ENCODE data around the gene IFT122. TPM values are rescaled to one million over a fixed set of nuclear protein-coding genes. Genes with fewer than 3 reads are reported as not detected.

Gene IFT122
- total RNA-seq, 1 experiment from 2014 or later, result 35.5 TPM

- BruUV-seq (replicated peaks), result no TSS peak
- intact Hi-C loops (cut with micrococcal nuclease; ENCODE audit: unreplicated experiment), result no loop called here
- H3K9me3 Mint-ChIP-seq (ENCODE audit: low read depth, unreplicated experiment), result no peaks in the 10 kb centered on the region
- no peak for TF ChIP-seq CTCF (IDR thresholded peaks at IDR 0.05; ENCODE audit: unreplicated experiment)
- H3K4me3 Mint-ChIP-seq (ENCODE audit: low read depth, unreplicated experiment), result no peak overlapping the region
- H3K4me1 Mint-ChIP-seq (ENCODE audit: low read depth, unreplicated experiment), result no peaks in the 10 kb centered on the region
- H3K36me3 Mint-ChIP-seq (ENCODE audit: insufficient read depth, unreplicated experiment), result no peaks in the 10 kb centered on the region
- no peaks in the 10 kb centered on the region for H3K27me3 Mint-ChIP-seq (ENCODE audit: unreplicated experiment)
- CTCF ChIA-PET, result interaction anchor here (0.9 kb wide), 1 partner anchor 294 kb away, joined by 5 read pairs; no protein-coding TSS in a partner anchor
- H3K27ac Mint-ChIP-seq (ENCODE audit: unreplicated experiment), result no peak overlapping the region
- no peak for DNase-seq
Observed at GRCh38 chr3:129461461-129462146, 21.6 kb downstream of the IFT122 start.

GRCh38 chr3:129462361-129462968 is 22.4 kb downstream of the IFT122 start:
- no peak overlapping the region for H3K27ac Mint-ChIP-seq (ENCODE audit: unreplicated experiment)
- no peaks in the 10 kb centered on the region for H3K9me3 Mint-ChIP-seq (ENCODE audit: low read depth, unreplicated experiment)
- H3K4me1 Mint-ChIP-seq (ENCODE audit: low read depth, unreplicated experiment), result no peaks in the 10 kb centered on the region
- H3K36me3 Mint-ChIP-seq (ENCODE audit: insufficient read depth, unreplicated experiment), result no peaks in the 10 kb centered on the region
- TF ChIP-seq CTCF (IDR thresholded peaks at IDR 0.05; ENCODE audit: unreplicated experiment), result no peak
- CTCF ChIA-PET, result interaction anchor here (0.9 kb wide), 1 partner anchor 294 kb away, joined by 5 read pairs; no protein-coding TSS in a partner anchor
- no peaks in the 10 kb centered on the region for H3K27me3 Mint-ChIP-seq (ENCODE audit: unreplicated experiment)
- no peak for DNase-seq
- no peak overlapping the region for H3K4me3 Mint-ChIP-seq (ENCODE audit: low read depth, unreplicated experiment)
- no TSS peak for BruUV-seq (replicated peaks)
- intact Hi-C loops (cut with micrococcal nuclease; ENCODE audit: unreplicated experiment), result no loop called here

- no TSS peak for BruUV-seq (replicated peaks)
- no peaks in the 10 kb centered on the region for H3K36me3 Mint-ChIP-seq (ENCODE audit: insufficient read depth, unreplicated experiment)
- no peaks in the 10 kb centered on the region for H3K9me3 Mint-ChIP-seq (ENCODE audit: low read depth, unreplicated experiment)
- CTCF ChIA-PET, result no interaction called here
- DNase-seq, result no peak
- no peak overlapping the region for H3K4me3 Mint-ChIP-seq (ENCODE audit: low read depth, unreplicated experiment)
- no peak overlapping the region for H3K27ac Mint-ChIP-seq (ENCODE audit: unreplicated experiment)
- no peak for TF ChIP-seq CTCF (IDR thresholded peaks at IDR 0.05; ENCODE audit: unreplicated experiment)
- no peaks in the 10 kb centered on the region for H3K27me3 Mint-ChIP-seq (ENCODE audit: unreplicated experiment)
- H3K4me1 Mint-ChIP-seq (ENCODE audit: low read depth, unreplicated experiment), result no peaks in the 10 kb centered on the region
- intact Hi-C loops (cut with micrococcal nuclease; ENCODE audit: unreplicated experiment), result no loop called here
Observed at GRCh38 chr3:129463094-129463493, 23.1 kb downstream of the IFT122 start.

GRCh38 chr3:129463716-129464115 is 23.7 kb downstream of the IFT122 start:
- BruUV-seq (replicated peaks), result no TSS peak
- Mint-ChIP-seq H3K27me3 (ENCODE audit: unreplicated experiment) (no peaks in the 10 kb centered on the region), H3K4me3 (ENCODE audit: low read depth, unreplicated experiment) (no peak overlapping the region), H3K27ac (ENCODE audit: unreplicated experiment) (no peak overlapping the region), H3K9me3 (ENCODE audit: low read depth, unreplicated experiment) (no peaks in the 10 kb centered on the region), H3K4me1 (ENCODE audit: low read depth, unreplicated experiment) (no peaks in the 10 kb centered on the region), H3K36me3 (ENCODE audit: insufficient read depth, unreplicated experiment) (no peaks in the 10 kb centered on the region)
- intact Hi-C loops (cut with micrococcal nuclease; ENCODE audit: unreplicated experiment), result no loop called here
- no peak for DNase-seq
- TF ChIP-seq CTCF (IDR thresholded peaks at IDR 0.05; ENCODE audit: unreplicated experiment), result no peak
- CTCF ChIA-PET, result no interaction called here

All from Calu3 (cell line).